Glutamatergic neuron (in vitro differentiated cells): ENCODE measurements around the gene SOX2. TPM values are rescaled to one million over a fixed set of nuclear protein-coding genes. Genes with fewer than 3 reads are reported as not detected.

Experiments
- DNase-seq: peaks from one replicate; pipeline ENCODE4 v3.0.0; 2022
- H3K27ac Mint-ChIP-seq: one replicate; pipeline ENCODE4 v1.8.0; 2020; ENCODE audit warnings: mild to moderate bottlenecking, mixed read lengths, inconsistent platforms; ENCODE audit not compliant: unreplicated experiment
- H3K27me3 Mint-ChIP-seq: one replicate; pipeline ENCODE4 v1.8.0; 2020; ENCODE audit warnings: mild to moderate bottlenecking, moderate library complexity, mixed read lengths, inconsistent platforms; ENCODE audit not compliant: unreplicated experiment
- H3K36me3 Mint-ChIP-seq: one replicate; pipeline ENCODE4 v1.8.0; 2020; ENCODE audit warnings: mild to moderate bottlenecking, mixed read lengths, inconsistent platforms; ENCODE audit not compliant: unreplicated experiment
- H3K4me1 Mint-ChIP-seq: one replicate; pipeline ENCODE4 v1.8.0; 2020; ENCODE audit warnings: mild to moderate bottlenecking, low read depth, mixed read lengths, inconsistent platforms; ENCODE audit not compliant: unreplicated experiment
- H3K4me3 Mint-ChIP-seq: one replicate; pipeline ENCODE4 v1.8.0; 2020; ENCODE audit warnings: mild to moderate bottlenecking, mixed read lengths, inconsistent platforms; ENCODE audit not compliant: unreplicated experiment
- H3K9me3 Mint-ChIP-seq: one replicate; pipeline ENCODE4 v1.8.0; 2020; ENCODE audit warnings: mild to moderate bottlenecking, moderate library complexity, mixed read lengths, inconsistent platforms; ENCODE audit not compliant: unreplicated experiment
- CTCF ChIP-seq: fragments of 200-600 bp; sonication (generic); IDR thresholded peaks from one replicate; pipeline ENCODE4 v1.5.0; 2021; ENCODE audit not compliant: partially characterized antibody, unreplicated experiment
- total RNA-seq: library from RNA; stranded (reverse); fragmentation: NEBNext Ultra II Directional; extraction: Animal tissue kit (Norgen Biotek cat#: 25700); gene quantifications from one replicate; pipeline ENCODE4 v1.2.1, GENCODE V29; 2021; ENCODE audit not compliant: unreplicated experiment

Gene SOX2
- total RNA-seq, 1 donor from 2014 or later: 23.5 TPM

DNA sequence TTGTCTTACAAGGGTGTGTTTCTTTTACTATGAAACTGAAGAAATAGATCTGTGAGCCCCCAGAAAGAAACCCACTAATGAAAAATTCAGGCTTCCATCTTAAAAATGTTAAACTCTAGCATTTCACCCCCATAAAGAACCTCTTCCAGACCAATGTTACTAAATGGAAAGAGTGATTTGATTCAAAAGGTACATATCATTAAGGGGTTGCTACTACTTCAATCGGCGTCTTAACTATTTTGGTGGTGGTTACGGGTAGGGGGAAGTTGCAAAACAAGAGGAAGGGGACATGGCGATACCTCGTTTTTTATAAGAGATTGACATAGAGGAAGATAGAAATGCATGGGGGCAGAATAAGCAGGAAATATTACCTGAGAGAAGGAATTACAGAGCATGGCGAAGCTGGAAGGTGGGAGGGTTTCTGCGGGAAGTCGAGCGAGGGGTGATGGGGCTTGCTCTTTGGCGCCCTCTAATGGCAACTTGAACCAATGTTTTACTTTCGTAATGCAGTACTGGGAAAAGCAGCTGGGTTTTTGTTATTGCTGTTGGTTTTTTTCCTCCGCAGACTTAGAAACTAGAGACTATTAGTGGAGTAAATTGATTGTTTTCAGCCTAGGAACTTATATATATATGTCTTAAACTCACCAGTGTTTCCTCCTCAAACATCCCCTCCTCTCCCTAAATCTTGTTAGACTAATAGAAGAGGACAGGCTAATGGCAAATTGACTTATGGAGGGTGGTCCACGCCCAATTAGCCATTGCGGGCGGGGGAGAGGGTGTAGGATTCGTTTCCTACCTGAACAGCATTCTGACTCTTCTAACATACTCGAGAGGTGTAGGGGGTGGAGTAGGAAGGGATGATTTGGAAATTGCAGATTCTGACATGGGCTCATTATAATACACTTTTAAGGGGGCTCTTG, 11.3 kb upstream of the SOX2 start:
- Mint-ChIP-seq H3K4me1 (peaks cover 53% of the 10 kb centered on the region), H3K4me3 (peak overlapping the region; percentile 81), H3K27ac (peak overlapping the region; percentile 81), H3K9me3 (peaks cover 4% of the 10 kb centered on the region), H3K27me3 (peaks cover 10% of the 10 kb centered on the region), H3K36me3 (no peaks in the 10 kb centered on the region)
- TF ChIP-seq CTCF: peak; percentile 94
- DNase-seq: peak; percentile 79

DNA sequence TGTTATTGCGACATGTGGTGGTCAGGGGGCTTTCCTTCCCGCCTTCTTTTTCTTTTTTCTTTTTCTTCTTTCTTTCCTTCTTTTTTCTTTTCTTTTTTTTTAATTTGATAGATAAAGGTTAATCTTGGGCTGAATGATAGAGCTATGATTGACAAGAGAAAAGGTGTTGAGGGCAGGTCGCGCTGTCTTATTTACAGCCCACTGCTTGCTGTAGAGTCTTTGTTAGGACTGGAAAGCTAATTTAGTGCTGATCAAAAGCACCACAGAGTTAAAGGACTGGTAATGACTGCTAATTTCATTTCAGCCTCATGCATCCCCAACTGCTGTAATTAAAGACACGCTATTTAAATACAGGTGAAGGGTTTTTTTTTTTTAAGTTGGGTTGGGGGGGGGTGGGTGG, 10.6 kb upstream of the SOX2 start:
- H3K27ac Mint-ChIP-seq: peak overlapping the region; percentile 81
- peaks cover 4% of the 10 kb centered on the region for H3K9me3 Mint-ChIP-seq
- DNase-seq: no peak
- TF ChIP-seq CTCF: no peak
- H3K4me1 Mint-ChIP-seq: peaks cover 50% of the 10 kb centered on the region
- H3K36me3 Mint-ChIP-seq: no peaks in the 10 kb centered on the region
- H3K4me3 Mint-ChIP-seq: peak overlapping the region; percentile 81
- peaks cover 10% of the 10 kb centered on the region for H3K27me3 Mint-ChIP-seq

- Mint-ChIP-seq H3K4me1 (peaks cover 34% of the 10 kb centered on the region), H3K36me3 (no peaks in the 10 kb centered on the region), H3K27me3 (peaks cover 10% of the 10 kb centered on the region), H3K27ac (no peak overlapping the region), H3K4me3 (peak overlapping the region; percentile 74), H3K9me3 (peaks cover 4% of the 10 kb centered on the region)
- TF ChIP-seq CTCF: no peak
- no peak for DNase-seq
Measured at GRCh38 chr3:181703601-181704420, 7.9 kb upstream of the SOX2 start.

DNA sequence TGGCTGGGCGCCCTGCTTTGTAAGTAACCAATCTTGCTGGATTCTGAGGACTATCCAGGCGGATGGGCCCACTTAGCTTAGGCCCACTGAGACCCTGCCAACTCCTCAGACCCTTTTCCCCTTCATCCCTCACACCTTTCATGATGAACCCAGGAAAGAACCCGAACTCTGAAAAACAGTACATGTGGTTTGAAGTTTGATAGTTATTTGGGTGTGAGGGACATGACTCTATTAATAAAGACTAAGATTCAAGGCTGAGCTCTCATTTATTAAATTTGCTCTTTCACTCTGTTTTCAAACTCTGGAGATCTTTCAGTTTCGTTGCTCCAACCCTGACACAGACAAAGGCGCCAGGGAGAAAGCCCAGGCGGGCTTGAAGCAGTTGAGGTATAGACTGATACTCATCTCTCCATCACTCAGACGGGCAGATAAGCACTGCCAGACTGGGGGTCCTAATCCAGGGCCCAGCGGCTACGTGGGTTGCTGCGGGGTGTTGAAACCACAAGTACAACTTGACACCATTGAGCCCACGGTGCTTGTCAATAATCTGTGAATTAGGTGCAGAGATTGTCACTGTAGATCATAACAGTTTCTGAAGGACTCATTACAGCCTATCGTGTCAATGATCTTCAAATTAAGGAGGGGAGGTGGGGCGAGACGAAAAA, 7.2 kb upstream of the SOX2 start:
- Mint-ChIP-seq H3K27me3 (peaks cover 10% of the 10 kb centered on the region), H3K36me3 (no peaks in the 10 kb centered on the region), H3K27ac (no peak overlapping the region), H3K4me1 (peaks cover 28% of the 10 kb centered on the region), H3K9me3 (peaks cover 4% of the 10 kb centered on the region), H3K4me3 (peak overlapping the region; percentile 43)
- TF ChIP-seq CTCF: no peak
- DNase-seq: no peak
